HG03354 (cell line): Measurements from ENCODE around the gene PAQR6.

Source experiments
- ATAC-seq: cut with Tn5 transposase; IDR thresholded peaks from one replicate; pipeline ENCODE4 v1.9.1; 2021; ENCODE audit warnings: mild to moderate bottlenecking; ENCODE audit not compliant: unreplicated experiment, poor library complexity, severe bottlenecking

PAQR6 gene

GRCh38 chr1:156268336-156268735 is 20.5 kb upstream of the PAQR6 start:
- ATAC-seq, result no peak

GRCh38 chr1:156266051-156266450 is 18.2 kb upstream of the PAQR6 start:
- no peak for ATAC-seq

GRCh38 chr1:156263288-156263655 is 15.4 kb upstream of the PAQR6 start:
- ATAC-seq, result no peak

GRCh38 chr1:156262461-156263287 is 14.8 kb upstream of the PAQR6 start:
- ATAC-seq, result no peak

GRCh38 chr1:156260896-156261295 is 13.0 kb upstream of the PAQR6 start:
- no peak for ATAC-seq

GRCh38 chr1:156259805-156260204 is 11.9 kb upstream of the PAQR6 start:
- ATAC-seq, result no peak

- no peak for ATAC-seq
These were observed 11.0 kb upstream of the PAQR6 start for GRCh38 chr1:156258859-156259258.

- ATAC-seq, result no peak
These were observed 9.9 kb upstream of the PAQR6 start for GRCh38 chr1:156257711-156258110.

GRCh38 chr1:156253634-156254033 is 5.8 kb upstream of the PAQR6 start:
- no peak for ATAC-seq

GRCh38 chr1:156251527-156251926 is 3.7 kb upstream of the PAQR6 start:
- ATAC-seq, result no peak

GRCh38 chr1:156249593-156249992 is 1.7 kb upstream of the PAQR6 start:
- ATAC-seq, result no peak

- no peak for ATAC-seq
These were observed 447 bp upstream of the PAQR6 start for GRCh38 chr1:156248323-156248683.

GRCh38 chr1:156246781-156247459 is 936 bp downstream of the PAQR6 start:
- no peak for ATAC-seq

GRCh38 chr1:156246241-156246780 is 1.5 kb downstream of the PAQR6 start:
- ATAC-seq, result no peak

- ATAC-seq, result no peak
These were observed 2.2 kb downstream of the PAQR6 start for GRCh38 chr1:156245451-156246232.

- no peak for ATAC-seq
These were observed 3.1 kb downstream of the PAQR6 start for GRCh38 chr1:156244712-156245111.

- no peak for ATAC-seq
These were observed 3.7 kb downstream of the PAQR6 start for GRCh38 chr1:156244126-156244525.

GRCh38 chr1:156242738-156243137 is 5.1 kb downstream of the PAQR6 start:
- ATAC-seq, result no peak

- no peak for ATAC-seq
These were observed 5.9 kb downstream of the PAQR6 start, which contains the start of gene BGLAP for GRCh38 chr1:156241926-156242325. Gene BGLAP, plus strand, starts transcription at chr1:156242184. Its CDS starts 48 bp downstream, at chr1:156242232.

GRCh38 chr1:156241311-156241811 is 6.5 kb downstream of the PAQR6 start:
- no peak for ATAC-seq
